Peyer's patch (tissue), 4 donors: ENCODE results near the gene KRTAP5-2. TPM values are rescaled to one million over a fixed set of nuclear protein-coding genes. Genes with fewer than 3 reads are reported as not detected.

Experiments used
- DNase-seq, 3 donors: peaks; one replicate each; pipeline ENCODE4 v3.0.0-alpha.2; 2017 to 2019
- H3K27ac ChIP-seq, 4 donors: fragments of 200-600 bp; sonication (generic); one replicate each; pipeline ENCODE4 v1.5.1; 2016 to 2019
- H3K27me3 ChIP-seq, 2 donors: fragments of 200-600 bp; sonication (generic); one replicate each; pipeline ENCODE4 v1.5.1; 2019
- H3K36me3 ChIP-seq, 3 donors: fragments of 200-600 bp; sonication (generic); one replicate each; pipeline ENCODE4 v1.5.1; 2016 to 2019
- H3K4me1 ChIP-seq, 4 donors: fragments of 200-600 bp; sonication (generic); one replicate each; pipeline ENCODE4 v1.5.1; 2016 to 2019
- H3K4me3 ChIP-seq, 4 donors: fragments of 200-600 bp; sonication (generic); 1 replicate in 3 of 4; 2 replicates in 1 of 4; pipeline ENCODE4 v1.5.1; 2016 to 2019; ENCODE audit warnings: mild to moderate bottlenecking in 1 of 4
- H3K9me3 ChIP-seq, 4 donors: fragments of 200-600 bp; sonication (generic); one replicate each; pipeline ENCODE4 v1.5.1; 2016 to 2019; ENCODE audit warnings: mild to moderate bottlenecking in 1 of 4
- POLR2A ChIP-seq, 2 donors: fragments of 450-650 bp; IDR thresholded peaks; one replicate each; pipeline ENCODE4 v1.5.1; 2017; ENCODE audit warnings: antibody characterized with exemption in 2 of 2, mild to moderate bottlenecking in 2 of 2, moderate library complexity in 2 of 2
- total RNA-seq, 4 donors: library from RNA; depleted of rRNA; stranded (reverse); fragments of >200 nt; gene quantifications; one replicate each; pipeline ENCODE4 v1.1.0, GENCODE V29; 2016
- TF ChIP-seq, protein P1 (sequence below), 6 experiments: fragments of 450-650 bp in 4 of 6; fragments of 200-600 bp in 2 of 6; sonication (generic) in 1 of 6; IDR thresholded peaks; one replicate each; pipeline ENCODE4 v1.5.1; 2017 to 2019; ENCODE audit warnings: antibody characterized with exemption in 6 of 6, mild to moderate bottlenecking in 3 of 6, moderate library complexity in 1 of 6

Gene KRTAP5-2
- total RNA-seq, 4 donors from 2014 or later: not detected

DNA sequence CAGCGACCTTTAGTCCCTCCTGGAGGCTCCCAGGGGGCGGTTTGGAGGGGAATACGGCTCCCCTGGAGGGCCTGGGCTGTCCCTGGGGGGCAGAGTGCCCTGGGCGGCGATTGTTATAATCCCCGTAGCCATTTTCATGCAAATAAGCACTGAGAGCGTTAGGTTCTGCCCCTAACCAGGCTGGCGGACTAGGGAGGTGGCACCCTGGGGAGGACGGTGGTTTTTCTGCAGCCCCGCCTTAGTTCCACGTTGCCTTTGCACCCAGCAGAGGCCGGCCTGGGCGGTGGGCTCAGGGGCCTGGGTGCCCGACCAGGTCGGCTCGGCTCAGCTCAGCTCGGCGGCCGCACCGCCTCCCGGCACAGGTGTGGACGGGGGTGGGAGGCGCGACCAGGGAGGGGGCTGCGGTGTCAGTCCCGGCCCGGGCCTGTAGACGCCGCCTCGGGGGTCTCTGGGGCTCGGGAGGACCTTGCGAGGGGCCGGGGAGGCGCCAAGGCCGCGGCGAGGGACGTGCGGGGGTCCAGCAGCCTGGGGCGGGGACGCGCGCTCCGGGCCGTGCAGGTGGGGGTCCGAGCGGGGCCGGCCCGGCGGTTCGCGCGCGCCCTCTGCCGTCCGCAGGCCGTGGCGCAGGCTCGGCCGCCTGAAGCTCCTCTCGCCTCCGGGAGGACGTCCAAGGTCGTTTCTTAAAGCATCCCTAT is 23.7 kb downstream of the KRTAP5-2 start:
- peak overlapping the region; percentile 71 to 90 (median 86) for H3K4me3 ChIP-seq
- TF ChIP-seq, protein P1, sequence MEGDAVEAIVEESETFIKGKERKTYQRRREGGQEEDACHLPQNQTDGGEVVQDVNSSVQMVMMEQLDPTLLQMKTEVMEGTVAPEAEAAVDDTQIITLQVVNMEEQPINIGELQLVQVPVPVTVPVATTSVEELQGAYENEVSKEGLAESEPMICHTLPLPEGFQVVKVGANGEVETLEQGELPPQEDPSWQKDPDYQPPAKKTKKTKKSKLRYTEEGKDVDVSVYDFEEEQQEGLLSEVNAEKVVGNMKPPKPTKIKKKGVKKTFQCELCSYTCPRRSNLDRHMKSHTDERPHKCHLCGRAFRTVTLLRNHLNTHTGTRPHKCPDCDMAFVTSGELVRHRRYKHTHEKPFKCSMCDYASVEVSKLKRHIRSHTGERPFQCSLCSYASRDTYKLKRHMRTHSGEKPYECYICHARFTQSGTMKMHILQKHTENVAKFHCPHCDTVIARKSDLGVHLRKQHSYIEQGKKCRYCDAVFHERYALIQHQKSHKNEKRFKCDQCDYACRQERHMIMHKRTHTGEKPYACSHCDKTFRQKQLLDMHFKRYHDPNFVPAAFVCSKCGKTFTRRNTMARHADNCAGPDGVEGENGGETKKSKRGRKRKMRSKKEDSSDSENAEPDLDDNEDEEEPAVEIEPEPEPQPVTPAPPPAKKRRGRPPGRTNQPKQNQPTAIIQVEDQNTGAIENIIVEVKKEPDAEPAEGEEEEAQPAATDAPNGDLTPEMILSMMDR (IDR thresholded peaks at IDR 0.05): peak; percentile 70 to 98 (median 95)
- peak in 1 of 2 donors; percentile 16 for TF ChIP-seq POLR2A (IDR thresholded peaks at IDR 0.05)
- peaks cover 3 to 41% (median 25%) of the 10 kb centered on the region in 4 donors for H3K4me1 ChIP-seq
- H3K9me3 ChIP-seq: peaks cover 0 to 5% (median 0%) of the 10 kb centered on the region in 4 donors
- peak; percentile 60 to 89 (median 80) for DNase-seq
- H3K27me3 ChIP-seq: no peaks in the 10 kb centered on the region
- H3K27ac ChIP-seq: peak overlapping the region; percentile 84 to 97 (median 95)
- H3K36me3 ChIP-seq: no peaks in the 10 kb centered on the region

DNA sequence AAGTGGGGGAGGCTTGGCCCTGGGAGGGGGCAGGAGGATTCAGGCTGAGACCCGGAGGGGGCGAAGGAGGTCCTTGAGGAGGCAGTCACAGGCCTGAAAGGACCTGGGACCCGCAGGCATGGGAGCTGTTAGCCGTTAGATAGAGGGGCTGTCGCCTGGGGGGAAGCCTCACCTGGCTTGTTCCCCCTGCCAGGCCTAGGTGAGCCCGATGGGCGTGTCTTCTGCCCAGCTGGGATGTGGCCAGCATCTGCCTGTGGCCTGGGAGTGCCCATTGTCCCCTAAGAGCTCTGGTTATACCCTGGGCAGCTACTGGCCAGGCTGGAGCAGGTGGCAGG is 24.2 kb downstream of the KRTAP5-2 start:
- Histone ChIP-seq H3K27me3 (no peaks in the 10 kb centered on the region), H3K27ac (peak overlapping the region; percentile 84 to 97 (median 95)), H3K36me3 (no peaks in the 10 kb centered on the region), H3K9me3 (peaks cover 0 to 5% (median 0%) of the 10 kb centered on the region in 4 donors), H3K4me1 (peaks cover 3 to 46% (median 25%) of the 10 kb centered on the region in 4 donors), H3K4me3 (peak overlapping the region; percentile 71 to 90 (median 86))
- TF ChIP-seq POLR2A (IDR thresholded peaks at IDR 0.05): peak; percentile 82 to 87
- TF ChIP-seq, protein P1 (IDR thresholded peaks at IDR 0.05): no peak
- DNase-seq: peak in 2 of 3 donors; percentile 46 to 86

DNA sequence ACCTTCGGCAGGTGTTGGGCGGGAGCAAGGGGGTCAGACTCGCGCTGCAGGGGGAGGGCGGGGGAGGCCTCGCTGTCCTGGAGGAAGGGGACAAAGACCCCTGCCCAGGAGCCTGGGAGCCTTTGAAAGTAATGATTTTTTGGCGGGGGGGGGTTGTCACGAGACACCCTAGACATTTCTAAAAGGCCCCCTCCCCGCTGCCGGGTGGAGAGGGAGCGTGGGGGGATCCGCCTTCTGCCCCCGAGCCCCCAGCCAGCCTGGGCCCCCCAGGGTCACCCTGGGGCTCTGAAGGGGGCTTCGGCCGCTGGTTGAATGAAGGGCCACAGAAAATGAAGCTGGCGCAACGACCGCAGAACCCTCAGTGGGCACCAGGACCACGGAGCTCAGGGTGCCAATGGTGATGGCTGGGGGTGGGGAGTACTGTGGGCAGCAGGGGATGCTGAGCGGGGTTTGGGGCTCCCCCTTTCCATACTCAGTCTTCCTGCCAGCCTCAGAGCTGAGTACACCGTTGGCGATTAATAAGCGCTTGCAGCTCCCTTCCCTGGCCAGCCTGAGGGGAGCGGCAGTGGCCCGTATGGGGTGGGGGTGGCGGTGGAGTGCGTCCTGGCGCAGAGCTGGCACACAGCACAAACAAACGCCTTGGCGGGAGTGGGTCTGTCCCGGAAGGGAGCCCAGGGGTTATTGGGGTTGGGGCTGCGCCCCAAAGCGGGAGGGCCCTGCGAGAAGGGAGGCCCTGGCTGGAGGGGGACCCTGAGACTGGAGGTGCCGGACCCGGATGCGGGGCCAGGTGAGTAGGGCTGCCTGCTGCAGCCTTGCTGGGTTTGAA is 24.8 kb downstream of the KRTAP5-2 start:
- Histone ChIP-seq H3K27me3 (no peaks in the 10 kb centered on the region), H3K9me3 (peaks cover 0 to 3% (median 0%) of the 10 kb centered on the region in 4 donors), H3K4me1 (peaks cover 6 to 52% (median 25%) of the 10 kb centered on the region in 4 donors), H3K36me3 (no peaks in the 10 kb centered on the region), H3K27ac (peak overlapping the region; percentile 84 to 97 (median 95)), H3K4me3 (peak overlapping the region; percentile 71 to 90 (median 86))
- DNase-seq: peak; percentile 41 to 80 (median 72)
- TF ChIP-seq, protein P1 (IDR thresholded peaks at IDR 0.05): peak in 1 of 6 experiments; percentile 3
- TF ChIP-seq POLR2A (IDR thresholded peaks at IDR 0.05): peak; percentile 5 to 9

DNA sequence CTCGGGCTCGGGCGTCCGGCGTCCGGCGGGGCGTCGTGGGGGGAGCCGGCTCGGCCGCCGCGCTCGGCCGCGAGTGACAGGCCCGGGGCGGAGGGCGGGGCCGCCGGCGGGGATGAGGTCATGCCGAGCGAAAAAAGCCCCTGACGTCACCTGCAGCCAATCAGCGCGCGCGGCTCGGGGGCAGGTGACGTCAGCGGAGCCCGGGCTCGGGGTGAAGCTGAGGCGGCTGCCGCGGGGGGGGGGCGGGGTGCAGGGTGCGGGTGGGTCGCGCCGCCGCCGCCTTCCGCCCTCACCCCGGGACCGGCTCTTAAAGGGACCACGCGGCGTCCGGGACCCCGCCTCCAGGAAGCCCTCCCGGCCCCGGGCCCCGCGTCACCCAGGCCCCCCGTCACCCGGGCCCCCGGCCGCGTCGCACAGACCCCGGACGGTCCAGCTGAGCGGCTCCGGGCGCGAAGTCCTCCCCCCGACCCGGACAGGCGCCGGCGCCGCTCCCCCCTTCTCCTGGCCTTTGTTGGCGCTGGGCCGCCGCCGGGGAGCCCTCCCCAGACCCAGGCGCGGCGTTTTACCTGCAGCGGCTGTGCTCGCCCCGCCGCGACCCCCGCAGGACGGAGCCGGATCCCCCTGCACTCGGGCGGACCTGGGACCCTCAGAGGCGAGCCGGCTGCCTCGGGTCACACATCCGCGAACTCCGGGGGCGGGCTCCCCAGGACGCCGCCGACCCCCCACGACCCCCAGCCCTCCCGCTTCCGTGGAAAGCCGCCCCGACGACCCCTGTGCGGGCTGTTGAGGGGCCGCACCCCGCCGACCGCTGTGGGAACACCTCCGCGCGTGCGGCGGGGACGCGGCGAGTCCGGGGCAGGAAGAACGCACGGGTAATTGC is 25.7 kb downstream of the KRTAP5-2 start, which contains the start of gene DUSP8:
TSS of gene DUSP8 (minus strand) at position 75 of the 880 bp plus-strand sequence. CDS start 6,445 bp downstream, outside the sequence.
- Histone ChIP-seq H3K4me1 (peaks cover 6 to 60% (median 25%) of the 10 kb centered on the region in 4 donors), H3K9me3 (no peaks in the 10 kb centered on the region), H3K27me3 (no peaks in the 10 kb centered on the region), H3K27ac (peak within 1 kb of the TSS; percentile 84 to 97 (median 95)), H3K36me3 (no peaks in the 10 kb centered on the region), H3K4me3 (peak within 1 kb of the TSS; percentile 71 to 90 (median 86))
- peak; percentile 92 to 97 (median 97) for DNase-seq
- TF ChIP-seq, protein P1 (IDR thresholded peaks at IDR 0.05): no peak
- TF ChIP-seq POLR2A (IDR thresholded peaks at IDR 0.05): peak; percentile 43 to 69

DNA sequence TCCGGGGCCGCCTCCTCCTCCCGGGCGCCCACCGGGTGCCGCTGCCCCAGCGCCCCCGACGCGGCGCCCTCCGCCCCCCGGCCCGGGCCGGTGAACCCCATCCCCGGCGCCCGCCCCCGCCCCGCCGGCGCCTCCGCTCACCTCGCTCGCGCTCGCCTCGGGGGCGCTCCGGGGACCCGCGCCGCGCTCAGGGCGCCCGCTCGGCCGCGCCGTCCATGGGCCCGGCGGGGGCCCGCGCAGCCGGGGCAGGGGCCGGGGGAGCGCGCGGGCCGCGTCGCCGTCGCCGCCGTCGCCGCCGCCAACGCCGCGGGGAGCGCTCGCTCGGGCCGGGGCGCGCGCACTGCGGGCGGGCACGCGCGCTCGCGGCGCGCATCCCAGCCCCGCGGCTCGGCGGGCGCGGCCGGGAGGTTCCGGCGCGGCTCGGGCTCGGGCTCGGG is 26.3 kb downstream of the KRTAP5-2 start:
- H3K4me1 ChIP-seq: peaks cover 6 to 67% (median 25%) of the 10 kb centered on the region in 4 donors
- no peaks in the 10 kb centered on the region for H3K27me3 ChIP-seq
- peak overlapping the region; percentile 48 to 88 (median 74) for H3K4me3 ChIP-seq
- H3K27ac ChIP-seq: peak overlapping the region; percentile 38 to 97 (median 74)
- no peak for DNase-seq
- TF ChIP-seq, protein P1 (IDR thresholded peaks at IDR 0.05): no peak
- no peak for TF ChIP-seq POLR2A (IDR thresholded peaks at IDR 0.05)
- no peaks in the 10 kb centered on the region for H3K36me3 ChIP-seq
- no peaks in the 10 kb centered on the region for H3K9me3 ChIP-seq
